VCaP (cell line): ENCODE results near the gene GSAP.
"Not testable (repeated sequence)": the region's sequence is repeated elsewhere in the genome, so short reads cannot be mapped to it uniquely, and the experiment has no call there.

Experiments
- H3K27ac ChIP-seq: fragments of 450-650 bp; 2 replicates; pipeline ENCODE4 v1.5.1; 2017
- TF ChIP-seq, protein P1 (sequence below): fragments of 450-650 bp; conservative IDR thresholded peaks from 2 replicates; pipeline ENCODE4 v1.5.1; 2017; ENCODE audit warnings: mild to moderate bottlenecking, moderate library complexity

The GSAP gene

DNA sequence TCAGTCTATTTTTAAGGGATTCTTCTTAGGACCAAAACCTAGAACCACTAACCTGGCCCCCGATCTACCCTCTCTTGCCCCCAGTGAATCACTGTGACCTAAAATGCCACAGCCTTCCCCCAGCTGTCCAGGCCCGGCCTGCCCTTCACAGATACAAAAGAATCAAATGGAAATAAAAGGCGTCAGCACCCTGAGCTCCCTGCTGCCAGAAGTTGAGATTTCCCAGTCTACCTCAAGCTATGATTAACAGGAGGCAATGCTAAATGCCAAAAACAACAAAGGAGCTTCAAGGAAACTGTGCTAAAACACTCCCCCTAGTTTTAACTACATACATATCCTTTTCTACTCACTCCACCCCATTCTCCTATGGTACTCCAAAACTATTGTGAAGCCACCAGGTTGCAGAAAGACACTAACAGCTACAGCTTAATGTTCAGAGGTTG, 67.8 kb downstream of the GSAP start:
- TF ChIP-seq, protein P1, sequence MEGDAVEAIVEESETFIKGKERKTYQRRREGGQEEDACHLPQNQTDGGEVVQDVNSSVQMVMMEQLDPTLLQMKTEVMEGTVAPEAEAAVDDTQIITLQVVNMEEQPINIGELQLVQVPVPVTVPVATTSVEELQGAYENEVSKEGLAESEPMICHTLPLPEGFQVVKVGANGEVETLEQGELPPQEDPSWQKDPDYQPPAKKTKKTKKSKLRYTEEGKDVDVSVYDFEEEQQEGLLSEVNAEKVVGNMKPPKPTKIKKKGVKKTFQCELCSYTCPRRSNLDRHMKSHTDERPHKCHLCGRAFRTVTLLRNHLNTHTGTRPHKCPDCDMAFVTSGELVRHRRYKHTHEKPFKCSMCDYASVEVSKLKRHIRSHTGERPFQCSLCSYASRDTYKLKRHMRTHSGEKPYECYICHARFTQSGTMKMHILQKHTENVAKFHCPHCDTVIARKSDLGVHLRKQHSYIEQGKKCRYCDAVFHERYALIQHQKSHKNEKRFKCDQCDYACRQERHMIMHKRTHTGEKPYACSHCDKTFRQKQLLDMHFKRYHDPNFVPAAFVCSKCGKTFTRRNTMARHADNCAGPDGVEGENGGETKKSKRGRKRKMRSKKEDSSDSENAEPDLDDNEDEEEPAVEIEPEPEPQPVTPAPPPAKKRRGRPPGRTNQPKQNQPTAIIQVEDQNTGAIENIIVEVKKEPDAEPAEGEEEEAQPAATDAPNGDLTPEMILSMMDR = no peak
- no peak overlapping the region for H3K27ac ChIP-seq

- H3K27ac ChIP-seq = no peak overlapping the region
- TF ChIP-seq, protein P1 = no peak
These were observed 69.7 kb downstream of the GSAP start for GRCh38 chr7:77346441-77346840.

DNA sequence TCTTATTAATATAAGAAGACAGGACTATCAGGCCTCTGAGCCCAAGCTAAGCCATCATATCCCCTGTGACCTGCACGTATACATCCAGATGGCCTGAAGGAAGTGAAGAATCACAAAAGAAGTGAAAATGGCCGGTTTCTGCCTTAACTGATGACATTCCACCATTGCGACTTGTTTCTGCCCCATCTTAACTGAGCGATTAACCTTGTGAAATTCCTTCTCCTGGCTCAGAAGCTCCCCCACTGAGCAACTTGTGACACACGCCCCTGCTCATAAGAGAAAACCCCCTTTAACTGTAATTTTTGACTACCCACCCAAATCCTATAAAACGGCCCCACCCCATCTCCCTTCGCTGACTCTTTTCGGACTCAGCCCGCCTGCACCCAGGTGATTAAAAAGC, 70.7 kb downstream of the GSAP start:
- H3K27ac ChIP-seq = not testable (repeated sequence)

GRCh38 chr7:77339726-77340125, 76.4 kb downstream of the GSAP start:
- TF ChIP-seq, protein P1 = no peak
- no peak overlapping the region for H3K27ac ChIP-seq

- TF ChIP-seq, protein P1 = no peak
- H3K27ac ChIP-seq = no peak overlapping the region
These were observed 77.1 kb downstream of the GSAP start for GRCh38 chr7:77338883-77339629.

DNA sequence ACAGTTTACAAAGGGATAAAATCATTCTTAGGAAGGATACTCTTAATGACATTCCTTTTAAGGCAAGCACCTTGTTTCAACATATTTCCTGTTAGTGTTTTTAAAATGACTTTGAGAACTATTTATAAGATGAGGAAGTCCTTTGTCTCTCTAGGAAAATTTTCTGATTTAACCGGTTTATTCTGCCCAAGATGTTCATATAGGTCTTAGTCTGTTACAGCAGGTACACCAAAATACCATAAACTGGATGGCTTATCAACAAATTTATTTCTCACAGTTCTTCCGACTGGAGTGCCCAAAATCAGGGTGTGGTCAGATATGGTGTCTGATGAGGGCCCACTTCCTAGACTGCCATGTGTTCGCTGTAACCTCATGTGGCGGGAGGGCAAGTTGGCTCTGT, 77.9 kb downstream of the GSAP start:
- TF ChIP-seq, protein P1 = no peak
- no peak overlapping the region for H3K27ac ChIP-seq

DNA sequence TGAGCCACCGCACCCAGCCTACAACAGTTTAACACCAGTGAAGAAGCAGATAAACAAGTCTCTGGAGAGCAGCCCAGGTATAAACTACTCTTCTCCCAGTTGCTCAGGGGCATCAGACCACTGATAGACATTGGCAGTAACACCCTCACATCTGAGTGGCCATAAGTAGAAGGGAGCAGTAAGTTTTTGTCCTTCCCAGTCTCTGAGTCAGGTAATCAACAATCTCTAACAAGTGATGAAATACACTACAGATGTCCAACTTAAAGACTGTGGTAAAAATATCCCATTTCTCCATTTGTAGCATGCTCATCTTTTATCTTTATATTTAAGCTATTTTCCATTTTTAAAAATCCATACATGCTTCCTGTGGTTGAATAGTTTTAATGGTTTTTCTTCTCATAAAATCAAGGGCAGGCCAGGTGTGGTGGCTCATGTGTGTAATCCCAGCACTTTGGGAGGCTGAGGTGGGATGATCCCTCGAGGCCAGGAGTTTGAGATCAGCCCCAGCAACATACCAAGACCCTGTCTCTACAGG, 78.6 kb downstream of the GSAP start:
- no peak overlapping the region for H3K27ac ChIP-seq
- TF ChIP-seq, protein P1 = no peak

DNA sequence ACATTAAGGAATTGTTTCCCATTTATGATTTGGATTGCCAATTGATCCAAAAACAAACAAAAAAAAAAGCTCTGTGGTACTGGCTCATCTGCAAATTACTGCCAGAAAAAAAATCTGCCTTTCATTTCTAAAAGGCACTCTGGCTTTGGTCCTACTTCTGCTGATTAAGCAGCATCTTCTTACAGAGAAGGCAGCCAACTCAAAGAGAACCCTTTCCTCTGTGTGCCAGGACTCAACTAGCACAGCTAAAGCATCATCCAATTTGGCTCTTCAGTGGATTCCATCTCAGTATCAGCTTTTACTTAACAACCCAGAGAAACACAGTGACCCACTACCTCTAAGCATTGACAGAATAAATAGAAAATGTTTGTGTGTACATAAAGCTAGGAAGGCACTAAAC, 80.6 kb downstream of the GSAP start:
- TF ChIP-seq, protein P1 = no peak

GRCh38 chr7:77334039-77334438, 82.1 kb downstream of the GSAP start:
- H3K27ac ChIP-seq = not testable (repeated sequence)

More for the DNA sequence above, 80.6 kb downstream of the GSAP start:
- H3K27ac ChIP-seq = no peak overlapping the region
